ENCODE measurements around the gene CARD19. TPM values are rescaled to one million over a fixed set of nuclear protein-coding genes. Genes with fewer than 3 reads are reported as not detected.

CARD19 gene
- total and polyA plus RNA-seq, 2 of the 8 experiments (the other 6 are each of a cell fraction or from before 2014, with no cell fraction given) = 21.2 to 112 TPM

GRCh38 chr9:93130861-93131481 is 35.0 kb downstream of the CARD19 start:
- Histone ChIP-seq H3K27me3 (replicated peaks in 1 of 4; ENCODE audit: control insufficient read depth in 3 of 4, extremely low read depth in 1 of 4, insufficient read depth in 3 of 4, low read length in 3 of 4) (peaks cover 0 to 11% (median 10%) of the 10 kb centered on the region in 4 experiments; a peak in 5 of 7 replicates), H3K23me2 (ENCODE audit: low read depth, low read length) (peaks cover 17% of the 10 kb centered on the region; the same call in 1 of the 2 replicates), H2AFZ (ENCODE audit: low read length) (no peak overlapping the region), H3K79me2 (ENCODE audit: control insufficient read depth in 1 of 2, insufficient read depth in 2 of 2, low read length in 2 of 2) (peaks cover 0 to 11% of the 10 kb centered on the region in 2 experiments; a peak in 1 of 4 replicates), H2BK12ac (ENCODE audit: low read depth, low read length) (peak overlapping the region; percentile 68; the same call in 1 of the 2 replicates), H4K5ac (ENCODE audit: insufficient read length, low read depth, low read length) (no peak overlapping the region), H2AK5ac (ENCODE audit: low read depth, low read length) (no peak overlapping the region), H3K14ac (ENCODE audit: insufficient read length) (no peak overlapping the region), H2BK120ac (replicated peaks; ENCODE audit: low read depth, low read length) (no peak overlapping the region), H3K23ac (ENCODE audit: insufficient read length) (no peak overlapping the region), H3K36me3 (ENCODE audit: control insufficient read depth in 2 of 4, insufficient read depth in 4 of 4, low read length in 3 of 4) (no peaks in the 10 kb centered on the region), H3K56ac (replicated peaks; ENCODE audit: insufficient read length, low read depth, low read length) (no peak overlapping the region), H4K20me1 (replicated peaks in 1 of 2; ENCODE audit: control insufficient read depth in 1 of 2, insufficient read depth in 2 of 2, low read length in 2 of 2) (peaks cover 0 to 12% of the 10 kb centered on the region in 2 experiments), H4K91ac (replicated peaks; ENCODE audit: insufficient read length, low read length) (no peak overlapping the region), H3K4me1 (replicated peaks in 1 of 4; ENCODE audit: control insufficient read depth in 3 of 4, insufficient read depth in 4 of 4, low read length in 3 of 4) (peaks cover 0 to 43% (median 28%) of the 10 kb centered on the region in 4 experiments; a peak in 6 of 7 replicates), H3K27ac (ENCODE audit: low read depth, low read length) (no peak overlapping the region), H3K18ac (ENCODE audit: extremely low read depth, low read length) (peak overlapping the region; percentile 51; the same call in 1 of the 2 replicates), H2BK5ac (ENCODE audit: low read depth, low read length) (peak overlapping the region; percentile 75; the same call in 1 of the 2 replicates), H3K9me3 (ENCODE audit: insufficient read depth in 2 of 2, low read depth in 1 of 2, low read length in 1 of 2) (no peaks in the 10 kb centered on the region), H3K4me3 (ENCODE audit: extremely low read depth in 1 of 4, insufficient read depth in 2 of 4, low read depth in 3 of 4, low read length in 4 of 4) (no peak overlapping the region), H4K8ac (ENCODE audit: extremely low read depth, insufficient read depth, low read length) (no peak overlapping the region), H2BK15ac (ENCODE audit: low read length) (0 out of 2 replicates have a peak overlapping the region, but pooled peaks have one; percentile 61), H3K9ac (replicated peaks in 1 of 4; ENCODE audit: extremely low read depth in 1 of 4, low read depth in 3 of 4, low read length in 3 of 4) (no peak overlapping the region), H3K4ac (replicated peaks; ENCODE audit: insufficient read length, low read depth, low read length) (no peak overlapping the region), H2BK20ac (ENCODE audit: low read length) (no peak overlapping the region), H3K4me2 (ENCODE audit: insufficient read depth in 1 of 2, low read depth in 2 of 2, low read length in 2 of 2) (no peak overlapping the region), H3K79me1 (ENCODE audit: low read depth, low read length) (peaks cover 12% of the 10 kb centered on the region; the same call in 1 of the 2 replicates)
- FAIRE-seq (no peak), DNase-seq (ENCODE audit: low read depth in 1 of 2, low spot score in 2 of 2) (no peak)
- CTCF ChIA-PET (ENCODE audit: partially characterized antibody) = interaction anchor here (0.7 to 3.5 kb wide), 6 partner anchors 15 to 171 kb away, joined by 3 to 17 read pairs (median 3); no protein-coding TSS in a partner anchor
- 88% methylated on average over 15 of the region's 15 CpGs; no CpG with 5 or more reads in 1 of the 2 experiments for WGBS, 2 experiments (ENCODE audit: extremely low coverage in 1 of 2, insufficient coverage in 1 of 2, insufficient read length in 1 of 2, insufficient replicate concordance in 2 of 2, low coverage in 1 of 2, low lambda C conversion rate in 2 of 2, missing lambda C conversion rate in 1 of 2)
- POLR2A ChIA-PET (ENCODE audit: partially characterized antibody) = interaction anchor here (1.4 to 1.5 kb wide), 2 partner anchors 11 to 14 kb away, joined by 3 to 4 read pairs; no protein-coding TSS in a partner anchor
- no peak for TF ChIP-seq POLR2A (IDR thresholded peaks at IDR 0.05; ENCODE audit: control extremely low read depth in 1 of 2, low read depth in 2 of 2, low read length in 2 of 2)
- no peak for TF ChIP-seq KDM4A (IDR thresholded peaks at IDR 0.05; ENCODE audit: low read depth, low read length, severe bottlenecking)
- no peak for TF ChIP-seq SUZ12 (IDR thresholded peaks at IDR 0.05; ENCODE audit: low read length)
- no peak for TF ChIP-seq SAP30 (IDR thresholded peaks at IDR 0.05; ENCODE audit: insufficient read depth, insufficient replicate concordance, low read length)
- TF ChIP-seq FOSL1 (IDR thresholded peaks at IDR 0.05; ENCODE audit: insufficient read depth, low read depth, low read length) = no peak
- no peak for TF ChIP-seq POLR2AphosphoS5 (IDR thresholded peaks at IDR 0.05; ENCODE audit: low read depth, low read length)
- TF ChIP-seq, protein P1, sequence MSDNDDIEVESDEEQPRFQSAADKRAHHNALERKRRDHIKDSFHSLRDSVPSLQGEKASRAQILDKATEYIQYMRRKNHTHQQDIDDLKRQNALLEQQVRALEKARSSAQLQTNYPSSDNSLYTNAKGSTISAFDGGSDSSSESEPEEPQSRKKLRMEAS (IDR thresholded peaks at IDR 0.05) = no peak
- TF ChIP-seq ZNF274 (IDR thresholded peaks at IDR 0.05; ENCODE audit: borderline replicate concordance, extremely low read depth, low read length) = no peak
- TF ChIP-seq SRF (IDR thresholded peaks at IDR 0.05; ENCODE audit: low read depth, low read length) = no peak
- TF ChIP-seq SIRT6 (IDR thresholded peaks at IDR 0.05; ENCODE audit: low read length) = no peak
- TF ChIP-seq ATF3 (IDR thresholded peaks at IDR 0.05; ENCODE audit: insufficient read depth, low read depth, low read length) = no peak
- no peak for TF ChIP-seq BCL11A (IDR thresholded peaks at IDR 0.05; ENCODE audit: low read depth in 2 of 2, low read length in 2 of 2)

Measured in H1 (cell line).